MCF 10A (cell line): ENCODE data around the gene SEMA4F. TPM values are rescaled to one million over a fixed set of nuclear protein-coding genes. Genes with fewer than 3 reads are reported as not detected.

Experiments used
- Bru-seq: library from RNA; stranded (reverse); fragments of 400-500 nt; gene quantifications from one replicate; lab custom pipeline; 2021; lab: Mats Ljungman, UMichigan
- BruChase-seq, 2 experiments: library from RNA; stranded (reverse); fragments of 400-500 nt; gene quantifications; one replicate each; lab custom pipeline; 2021; lab: Mats Ljungman, UMichigan
- BruUV-seq: library from RNA; stranded (reverse); fragments of 400-500 nt; replicated peaks from 2 replicates; lab custom pipeline; 2021; lab: Mats Ljungman, UMichigan
- CTCF ChIA-PET: fragments of 300-600 bp; sonication (Branson Sonifier 250); formaldehyde crosslinking; extraction: SDS; loops from one replicate; lab custom pipeline; 2021; ENCODE audit warnings: antibody characterized with exemption, inconsistent platforms; lab: Yijun Ruan, JAX
- POLR2A ChIA-PET: fragments of 300-600, 350-650 bp; sonication (Branson Sonifier 250); formaldehyde crosslinking; extraction: SDS; loops from one replicate; lab custom pipeline; 2020; ENCODE audit warnings: antibody characterized with exemption, inconsistent platforms; lab: Yijun Ruan, JAX
- DNase-seq: peaks from one replicate; pipeline ENCODE4 v3.0.0-alpha.2; 2018; ENCODE audit not compliant: unreplicated experiment
- H3K27ac Mint-ChIP-seq: one replicate; pipeline ENCODE4 v1.8.0; 2022; ENCODE audit warnings: mild to moderate bottlenecking, low read depth, mixed read lengths; ENCODE audit not compliant: unreplicated experiment
- H3K27me3 Mint-ChIP-seq: one replicate; pipeline ENCODE4 v1.8.0; 2022; ENCODE audit warnings: mixed read lengths; ENCODE audit not compliant: insufficient read depth, unreplicated experiment
- H3K36me3 Mint-ChIP-seq: one replicate; pipeline ENCODE4 v1.8.0; 2022; ENCODE audit warnings: mild to moderate bottlenecking, moderate library complexity, mixed read lengths; ENCODE audit not compliant: insufficient read depth, unreplicated experiment
- H3K4me1 Mint-ChIP-seq: one replicate; pipeline ENCODE4 v1.8.0; 2022; ENCODE audit warnings: mixed read lengths; ENCODE audit not compliant: insufficient read depth, unreplicated experiment
- H3K4me3 Mint-ChIP-seq: one replicate; pipeline ENCODE4 v1.8.0; 2022; ENCODE audit warnings: mild to moderate bottlenecking, moderate library complexity, mixed read lengths; ENCODE audit not compliant: unreplicated experiment
- H3K9me3 Mint-ChIP-seq: one replicate; pipeline ENCODE4 v1.8.0; 2022; ENCODE audit warnings: mixed read lengths; ENCODE audit not compliant: unreplicated experiment
- intact Hi-C: fragments of 100-400 bp; cut with micrococcal nuclease; formaldehyde crosslinking; loops from 2 replicates; pipeline ENCODE4 v1.14.1; 2022
- long read RNA-seq: library from polyadenylated mRNA; stranded (forward); transcript quantifications from one replicate; pipeline ENCODE4 v2.0.0, GENCODE V29; 2022
- total RNA-seq: library from RNA; stranded (reverse); gene quantifications from 2 replicates; pipeline ENCODE4 v1.2.3, GENCODE V29; 2022
- TF ChIP-seq, protein P1 (sequence below): fragments of 200-600 bp; IDR thresholded peaks from one replicate; pipeline ENCODE4 v1.8.0; 2022; ENCODE audit warnings: antibody characterized with exemption, mild to moderate bottlenecking; ENCODE audit not compliant: unreplicated experiment

The SEMA4F gene, protein sequence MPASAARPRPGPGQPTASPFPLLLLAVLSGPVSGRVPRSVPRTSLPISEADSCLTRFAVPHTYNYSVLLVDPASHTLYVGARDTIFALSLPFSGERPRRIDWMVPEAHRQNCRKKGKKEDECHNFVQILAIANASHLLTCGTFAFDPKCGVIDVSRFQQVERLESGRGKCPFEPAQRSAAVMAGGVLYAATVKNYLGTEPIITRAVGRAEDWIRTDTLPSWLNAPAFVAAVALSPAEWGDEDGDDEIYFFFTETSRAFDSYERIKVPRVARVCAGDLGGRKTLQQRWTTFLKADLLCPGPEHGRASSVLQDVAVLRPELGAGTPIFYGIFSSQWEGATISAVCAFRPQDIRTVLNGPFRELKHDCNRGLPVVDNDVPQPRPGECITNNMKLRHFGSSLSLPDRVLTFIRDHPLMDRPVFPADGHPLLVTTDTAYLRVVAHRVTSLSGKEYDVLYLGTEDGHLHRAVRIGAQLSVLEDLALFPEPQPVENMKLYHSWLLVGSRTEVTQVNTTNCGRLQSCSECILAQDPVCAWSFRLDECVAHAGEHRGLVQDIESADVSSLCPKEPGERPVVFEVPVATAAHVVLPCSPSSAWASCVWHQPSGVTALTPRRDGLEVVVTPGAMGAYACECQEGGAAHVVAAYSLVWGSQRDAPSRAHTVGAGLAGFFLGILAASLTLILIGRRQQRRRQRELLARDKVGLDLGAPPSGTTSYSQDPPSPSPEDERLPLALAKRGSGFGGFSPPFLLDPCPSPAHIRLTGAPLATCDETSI
- total RNA-seq (5.2 and 7.0 TPM in 2 replicates), Bru-seq, nascent RNA (percentile 52 among the genes with signal in this experiment), BruChase-seq, experiment 1, labeled RNA remaining after a 6-hour chase (percentile 43 among the genes with signal in this experiment), BruChase-seq, experiment 2, labeled RNA remaining after a 2-hour chase (percentile 46 among the genes with signal in this experiment)
- long read RNA-seq, full-length matches to known transcripts, result 11 of 14 reads
- long read RNA-seq, partial matches to known transcripts, result 0 of 14 reads
- long read RNA-seq, other reads (novel, unspliced or antisense), result 3 of 14 reads

DNA sequence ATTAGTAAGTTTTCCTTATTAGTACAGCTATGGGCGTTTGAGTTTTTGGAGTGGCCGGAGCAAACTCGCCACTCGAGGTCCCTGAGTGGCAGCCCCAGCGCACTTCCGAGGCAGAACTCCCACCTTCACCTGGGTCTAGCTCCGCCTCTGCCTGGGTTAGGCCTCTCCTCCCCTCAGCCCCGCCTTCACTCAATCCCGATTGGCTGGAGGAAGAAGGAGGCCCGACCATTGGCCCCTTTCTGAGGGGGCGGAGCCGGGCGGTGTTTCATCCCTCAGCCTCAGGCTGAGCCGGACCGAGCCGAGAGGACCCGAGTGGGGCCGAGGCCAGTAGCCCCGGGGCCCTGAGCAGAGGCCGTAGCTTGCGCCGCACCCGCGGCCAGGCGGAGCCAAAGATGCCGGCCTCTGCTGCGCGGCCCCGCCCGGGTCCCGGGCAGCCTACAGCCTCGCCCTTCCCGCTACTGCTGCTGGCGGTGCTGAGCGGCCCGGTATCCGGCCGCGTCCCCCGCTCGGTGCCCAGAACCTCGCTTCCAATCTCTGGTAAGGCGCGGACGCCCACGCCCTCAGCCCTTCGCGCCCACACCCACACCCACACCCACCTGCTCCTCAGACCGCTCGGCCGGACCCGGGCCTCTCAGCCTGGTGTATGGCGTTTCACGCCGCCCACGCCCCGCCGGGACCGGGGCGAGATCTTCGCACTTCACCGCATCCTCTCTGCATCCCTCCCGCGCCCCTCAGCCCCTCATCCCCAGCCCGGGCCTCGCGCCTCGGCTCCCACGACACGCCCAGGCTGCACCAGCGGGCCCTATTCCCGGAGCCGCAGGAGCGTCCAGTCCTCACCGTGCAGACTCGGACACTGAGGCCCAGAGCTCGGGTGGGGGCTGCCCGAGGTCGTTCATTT is at the start of gene SEMA4F:
Gene SEMA4F (plus strand): TSS at position 263 of the 898 bp plus-strand sequence. CDS start 130 bp downstream, at position 393.
- intact Hi-C loops, result no loop called here
- ChIA-PET CTCF (interaction anchor here (1.6 kb wide), 1 partner anchor 22 kb away, joined by 3 read pairs; no protein-coding TSS in a partner anchor), POLR2A (interaction anchor here (0.6 to 1.2 kb wide), 8 partner anchors 37 to 1017 kb away, joined by 3 to 5 read pairs (median 3); partner anchors contain the start of gene HTRA2)
- no TSS peak for BruUV-seq
- H3K27me3 Mint-ChIP-seq, result no peaks in the 10 kb centered on the region
- peak within 1 kb of the TSS; percentile 77 for H3K4me3 Mint-ChIP-seq
- H3K9me3 Mint-ChIP-seq, result no peaks in the 10 kb centered on the region
- DNase-seq, result peak; percentile 98
- no peaks in the 10 kb centered on the region for H3K36me3 Mint-ChIP-seq
- peaks cover 12% of the 10 kb centered on the region for H3K4me1 Mint-ChIP-seq
- TF ChIP-seq, protein P1, sequence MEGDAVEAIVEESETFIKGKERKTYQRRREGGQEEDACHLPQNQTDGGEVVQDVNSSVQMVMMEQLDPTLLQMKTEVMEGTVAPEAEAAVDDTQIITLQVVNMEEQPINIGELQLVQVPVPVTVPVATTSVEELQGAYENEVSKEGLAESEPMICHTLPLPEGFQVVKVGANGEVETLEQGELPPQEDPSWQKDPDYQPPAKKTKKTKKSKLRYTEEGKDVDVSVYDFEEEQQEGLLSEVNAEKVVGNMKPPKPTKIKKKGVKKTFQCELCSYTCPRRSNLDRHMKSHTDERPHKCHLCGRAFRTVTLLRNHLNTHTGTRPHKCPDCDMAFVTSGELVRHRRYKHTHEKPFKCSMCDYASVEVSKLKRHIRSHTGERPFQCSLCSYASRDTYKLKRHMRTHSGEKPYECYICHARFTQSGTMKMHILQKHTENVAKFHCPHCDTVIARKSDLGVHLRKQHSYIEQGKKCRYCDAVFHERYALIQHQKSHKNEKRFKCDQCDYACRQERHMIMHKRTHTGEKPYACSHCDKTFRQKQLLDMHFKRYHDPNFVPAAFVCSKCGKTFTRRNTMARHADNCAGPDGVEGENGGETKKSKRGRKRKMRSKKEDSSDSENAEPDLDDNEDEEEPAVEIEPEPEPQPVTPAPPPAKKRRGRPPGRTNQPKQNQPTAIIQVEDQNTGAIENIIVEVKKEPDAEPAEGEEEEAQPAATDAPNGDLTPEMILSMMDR, result no peak
- H3K27ac Mint-ChIP-seq, result peak within 1 kb of the TSS; percentile 20

DNA sequence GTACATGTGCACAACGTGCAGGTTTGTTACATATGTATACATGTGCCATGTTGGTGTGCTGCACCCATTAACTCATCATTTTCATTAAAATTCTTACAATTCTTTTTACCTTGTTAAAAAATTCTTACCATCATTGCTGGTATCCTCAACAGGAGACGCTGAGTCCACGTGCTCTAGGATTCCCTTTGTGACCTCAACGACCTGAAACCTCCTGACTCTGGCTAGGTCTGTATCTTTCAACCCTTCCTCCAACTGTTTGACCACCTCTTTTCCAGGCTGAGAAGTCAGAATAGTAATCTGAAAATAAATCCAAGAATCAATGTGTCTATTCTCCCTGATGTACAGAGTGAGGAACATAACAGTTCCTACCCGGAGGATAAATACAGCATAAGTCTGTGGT is 47.1 kb upstream of the SEMA4F start:
- no peak overlapping the region for H3K4me3 Mint-ChIP-seq
- H3K4me1 Mint-ChIP-seq, result peaks cover 7% of the 10 kb centered on the region
- no peak for DNase-seq
- H3K9me3 Mint-ChIP-seq, result no peaks in the 10 kb centered on the region
- CTCF ChIA-PET, result interaction anchor here (0.6 kb wide), 1 partner anchor 264 kb away, joined by 3 read pairs; no protein-coding TSS in a partner anchor
- intact Hi-C loops, result no loop called here
- BruUV-seq, result no TSS peak
- no peak overlapping the region for H3K27ac Mint-ChIP-seq
- H3K27me3 Mint-ChIP-seq, result peaks cover 73% of the 10 kb centered on the region
- H3K36me3 Mint-ChIP-seq, result no peaks in the 10 kb centered on the region
- POLR2A ChIA-PET, result no interaction called here
- TF ChIP-seq, protein P1, result no peak

DNA sequence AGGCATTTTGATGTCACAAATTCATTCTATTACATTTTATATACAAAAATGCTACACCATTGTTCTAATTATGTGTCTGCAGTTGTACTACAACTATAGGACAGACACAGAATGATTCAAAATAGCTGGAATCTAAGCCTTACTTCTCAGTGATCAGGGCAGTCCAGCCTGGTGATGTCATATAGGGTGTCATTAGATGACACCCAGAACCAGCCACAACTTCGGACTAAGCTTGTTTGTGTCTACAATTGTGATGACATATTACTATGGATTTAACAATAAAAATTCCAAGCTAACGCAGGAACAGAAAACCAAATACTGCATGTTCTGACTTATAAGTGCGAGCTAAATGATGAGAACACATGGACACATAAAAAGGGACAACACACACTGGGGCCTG is 36.9 kb upstream of the SEMA4F start:
- no peaks in the 10 kb centered on the region for H3K36me3 Mint-ChIP-seq
- TF ChIP-seq, protein P1, result no peak
- no peak overlapping the region for H3K27ac Mint-ChIP-seq
- DNase-seq, result no peak
- POLR2A ChIA-PET, result interaction anchor here (1.3 kb wide), 1 partner anchor 37 kb away, joined by 3 read pairs; no protein-coding TSS in a partner anchor
- intact Hi-C loops, result no loop called here
- BruUV-seq, result no TSS peak
- CTCF ChIA-PET, result interaction anchor here (0.9 kb wide), 1 partner anchor 42 kb away, joined by 3 read pairs; no protein-coding TSS in a partner anchor
- H3K4me1 Mint-ChIP-seq, result no peaks in the 10 kb centered on the region
- no peak overlapping the region for H3K4me3 Mint-ChIP-seq
- peaks cover 68% of the 10 kb centered on the region for H3K27me3 Mint-ChIP-seq
- no peaks in the 10 kb centered on the region for H3K9me3 Mint-ChIP-seq
